DMS79 (cell line): Measurements from ENCODE around the gene HHAT.
A peak's percentile ranks its signal among the peaks of the same experiment; 100 is the strongest.
"Not testable (repeated sequence)": the region's sequence is repeated elsewhere in the genome, so short reads cannot be mapped to it uniquely, and the experiment has no call there.

Experiments used
- DNase-seq: peaks from one replicate; lab custom pipeline; 2025; lab: John Stamatoyannopoulos, UW

The HHAT gene

DNA sequence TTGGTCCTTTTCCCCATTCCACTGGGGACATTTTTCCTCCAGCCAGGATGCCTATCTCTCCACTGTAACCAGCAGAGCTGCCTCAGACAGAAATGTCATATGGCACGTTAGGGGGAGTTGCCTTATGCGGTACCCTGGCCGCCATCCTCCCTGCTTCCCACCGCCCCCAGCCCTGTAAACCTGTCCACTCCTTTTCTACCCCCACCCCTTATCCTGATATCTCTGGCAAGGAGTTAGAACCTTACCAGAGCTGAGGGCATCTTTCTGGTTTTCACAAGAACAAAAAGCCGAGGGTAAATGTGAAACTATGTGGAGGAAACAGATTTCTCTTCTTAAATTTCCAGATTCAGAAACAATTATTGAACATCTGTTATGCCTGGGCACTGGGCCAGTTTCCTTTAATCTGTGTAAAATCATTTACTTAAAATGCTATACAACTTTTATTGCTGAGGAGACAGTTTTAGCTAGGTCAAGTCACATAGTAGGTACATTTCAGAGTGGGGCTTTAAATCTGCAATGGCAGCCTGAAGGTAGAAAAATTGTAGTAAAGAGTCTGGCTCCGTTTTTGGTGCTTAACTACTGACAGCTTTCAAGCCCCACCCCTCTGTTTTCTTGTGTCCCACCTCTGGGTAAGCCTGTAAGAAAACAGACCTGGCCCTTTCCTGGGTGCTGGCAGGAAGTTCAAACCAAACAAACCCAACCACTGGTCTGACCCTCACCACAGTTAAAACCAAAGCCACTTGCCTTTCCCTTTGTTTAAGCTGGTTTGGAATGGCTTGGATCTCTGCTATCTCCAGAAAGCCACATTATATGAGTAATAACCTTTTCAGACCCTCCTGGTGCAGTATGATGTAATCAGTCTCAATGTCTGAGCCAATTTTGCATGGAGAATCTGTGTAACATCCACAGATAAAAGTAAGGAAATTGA lies 319.0 kb downstream of the HHAT start:
- no peak for DNase-seq

- no peak for DNase-seq
These were observed 320.0 kb downstream of the HHAT start for GRCh38 chr1:210648588-210649269.

GRCh38 chr1:210650403-210650802 lies 321.7 kb downstream of the HHAT start:
- DNase-seq = no peak

DNA sequence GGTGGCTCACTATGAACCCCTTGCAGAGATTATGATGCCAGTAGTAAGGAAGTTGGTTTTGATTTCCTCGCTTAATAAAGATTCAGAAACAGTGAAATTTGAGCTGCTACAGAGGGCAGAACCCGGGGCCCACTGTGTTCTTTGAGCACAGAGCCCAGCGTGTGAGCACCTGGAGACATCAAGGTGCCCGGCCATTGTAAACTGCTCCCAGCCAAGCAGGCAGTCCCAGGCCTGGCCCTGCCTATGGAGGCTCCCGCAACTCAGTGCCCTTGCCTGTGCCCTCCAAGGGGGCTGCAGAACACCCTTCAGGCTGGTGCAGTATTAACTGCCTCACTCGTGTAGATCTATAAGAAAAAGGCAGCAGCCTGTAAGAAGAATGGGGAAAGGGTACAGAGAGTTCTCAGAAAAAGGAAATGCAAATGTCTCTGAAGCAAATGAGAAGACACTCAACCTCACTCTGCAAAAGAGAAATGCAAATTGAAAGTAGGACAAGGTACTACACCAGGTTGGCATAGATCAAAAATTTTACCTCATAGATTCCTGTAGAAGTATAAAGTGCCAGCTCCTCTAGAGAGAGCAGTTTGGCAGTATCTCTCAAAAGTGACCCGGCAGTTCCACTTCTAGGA lies 323.7 kb downstream of the HHAT start:
- DNase-seq = no peak

DNA sequence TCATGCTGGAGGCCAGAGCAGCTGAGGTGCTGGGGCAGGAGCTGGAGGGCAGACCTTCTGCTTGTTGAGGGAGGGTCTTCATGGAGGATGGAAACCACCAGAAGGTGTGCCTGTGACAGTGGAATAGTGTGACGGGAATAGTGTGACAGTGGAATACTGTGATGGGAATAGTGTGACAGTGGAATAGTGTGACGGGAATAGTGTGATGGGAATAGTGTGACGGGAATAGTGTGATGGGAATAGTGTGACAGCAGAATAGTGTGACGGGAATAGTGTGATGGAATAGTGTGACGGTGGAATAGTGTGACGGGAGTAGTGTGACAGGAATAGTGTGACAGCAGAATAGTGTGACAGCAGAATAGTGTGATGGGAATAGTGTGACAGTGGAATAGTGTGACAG lies 325.1 kb downstream of the HHAT start:
- no peak for DNase-seq

DNA sequence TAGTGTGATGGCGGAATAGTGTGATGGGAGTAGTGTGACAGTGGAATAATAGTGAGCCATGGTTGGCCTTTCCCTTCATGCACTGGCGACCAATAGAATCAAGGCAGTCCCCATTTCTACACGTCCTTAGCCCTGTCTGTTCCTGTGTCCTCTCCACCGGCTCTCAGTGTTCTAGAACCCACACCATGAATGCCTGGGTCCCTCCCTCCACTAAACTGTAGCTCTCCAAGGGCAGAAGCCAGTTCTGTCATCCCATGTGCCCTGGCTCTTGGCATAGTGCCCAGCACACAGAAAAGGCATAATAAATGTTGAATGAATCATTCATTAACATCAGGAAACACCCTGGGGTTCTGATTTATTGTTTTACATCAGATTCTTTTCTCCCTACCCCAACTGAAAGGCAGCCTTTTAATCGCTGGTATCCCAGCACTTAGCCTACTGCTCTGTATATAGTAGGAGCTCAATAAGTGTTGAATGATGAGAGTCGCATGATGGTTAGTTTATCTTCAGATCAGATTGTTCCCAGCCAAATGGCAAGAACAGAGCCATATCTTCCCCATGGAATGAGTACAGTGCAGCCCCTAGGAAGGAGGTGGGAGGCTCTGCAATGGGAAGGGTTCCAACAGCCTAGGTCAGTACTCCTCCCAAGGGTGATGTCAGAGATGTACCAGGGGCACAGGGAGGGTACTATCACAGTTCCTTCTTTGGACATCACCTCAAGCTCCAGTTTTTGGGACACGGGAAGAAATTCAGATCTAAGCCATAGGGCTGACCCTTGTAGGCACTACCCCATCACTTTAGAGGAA lies 325.7 kb downstream of the HHAT start:
- no peak for DNase-seq

GRCh38 chr1:210655511-210655910 lies 326.8 kb downstream of the HHAT start:
- DNase-seq = no peak

DNA sequence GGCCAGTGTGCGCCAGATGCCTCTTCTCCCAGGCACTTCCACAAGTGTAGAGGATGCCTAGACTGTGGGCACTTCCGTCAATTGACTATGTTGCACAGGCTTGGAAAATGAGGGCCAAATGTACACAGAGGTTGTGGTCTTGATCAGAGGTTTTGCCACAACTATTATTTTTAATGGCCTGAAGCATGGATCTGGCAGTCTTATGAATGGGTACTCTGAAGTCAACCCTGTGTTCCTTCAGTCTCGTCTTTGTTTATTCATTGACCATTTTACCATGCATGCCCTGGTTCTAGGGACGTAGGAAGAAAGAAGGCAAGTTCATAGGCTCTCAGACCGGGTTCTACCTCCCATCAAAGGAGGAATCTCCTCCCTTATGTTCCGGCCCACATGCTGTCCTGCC lies 329.1 kb downstream of the HHAT start:
- no peak for DNase-seq

DNA sequence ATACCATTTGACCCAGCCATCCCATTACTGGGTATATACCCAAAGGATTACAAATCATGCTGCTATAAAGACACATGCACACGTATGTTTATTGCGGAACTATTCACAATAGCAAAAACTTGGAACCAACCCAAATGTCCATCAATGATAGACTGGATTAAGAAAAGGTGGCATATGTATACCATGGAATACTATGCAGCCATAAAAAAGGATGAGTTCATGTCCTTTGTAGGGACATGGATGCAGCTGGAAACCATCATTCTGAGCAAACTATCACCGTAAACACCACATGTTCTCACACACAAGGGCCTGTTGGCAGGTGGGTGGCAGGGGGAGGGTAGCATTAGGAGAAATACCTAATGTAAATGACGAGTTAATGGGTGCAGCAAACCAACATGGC lies 332.8 kb downstream of the HHAT start:
- not testable (repeated sequence) for DNase-seq

GRCh38 chr1:210662291-210663050 lies 333.8 kb downstream of the HHAT start:
- DNase-seq = peak; percentile 39

- peak; percentile 91 for DNase-seq
These were observed 335.2 kb downstream of the HHAT start for GRCh38 chr1:210663730-210664573.

DNA sequence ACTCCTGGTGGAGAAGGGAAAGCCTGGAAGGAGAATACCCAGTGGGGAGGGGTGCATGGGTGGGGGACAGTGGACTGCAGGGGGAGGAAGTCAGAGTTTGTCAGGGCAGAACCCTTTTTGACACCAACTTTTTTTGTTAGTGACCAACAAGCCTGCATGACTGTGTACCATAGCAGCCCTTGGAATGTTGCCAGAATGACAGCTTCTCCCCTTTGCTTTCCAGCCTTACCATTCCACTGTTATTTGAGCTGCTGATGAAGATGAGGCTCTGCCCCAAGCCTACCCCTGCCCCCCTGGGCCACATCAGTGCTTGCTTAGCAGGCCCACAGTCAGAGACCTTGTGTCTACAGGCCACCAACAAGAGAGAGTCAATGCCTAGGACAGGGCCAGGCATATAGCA lies 341.2 kb downstream of the HHAT start:
- DNase-seq = no peak

- no peak for DNase-seq
These were observed 345.4 kb downstream of the HHAT start for GRCh38 chr1:210674151-210674550.

DNA sequence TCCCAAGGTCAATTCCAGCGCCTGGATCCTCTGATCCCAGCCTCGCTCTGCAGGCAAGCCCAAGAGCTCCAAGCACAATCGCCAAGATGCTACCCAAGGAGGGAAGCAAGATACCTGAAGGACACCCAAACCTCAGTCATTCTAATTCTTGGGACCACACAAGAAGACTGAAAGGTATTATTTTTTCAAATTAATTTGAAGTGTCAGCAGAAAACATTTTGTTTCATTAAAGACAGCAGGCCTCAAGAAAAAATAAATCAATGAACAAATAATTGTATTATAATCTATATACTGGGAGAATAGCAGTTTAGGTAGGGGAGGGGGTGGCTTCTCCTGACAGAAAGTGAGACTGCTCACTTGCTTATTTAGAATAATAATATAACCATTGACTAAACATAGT lies 347.8 kb downstream of the HHAT start:
- no peak for DNase-seq

DNA sequence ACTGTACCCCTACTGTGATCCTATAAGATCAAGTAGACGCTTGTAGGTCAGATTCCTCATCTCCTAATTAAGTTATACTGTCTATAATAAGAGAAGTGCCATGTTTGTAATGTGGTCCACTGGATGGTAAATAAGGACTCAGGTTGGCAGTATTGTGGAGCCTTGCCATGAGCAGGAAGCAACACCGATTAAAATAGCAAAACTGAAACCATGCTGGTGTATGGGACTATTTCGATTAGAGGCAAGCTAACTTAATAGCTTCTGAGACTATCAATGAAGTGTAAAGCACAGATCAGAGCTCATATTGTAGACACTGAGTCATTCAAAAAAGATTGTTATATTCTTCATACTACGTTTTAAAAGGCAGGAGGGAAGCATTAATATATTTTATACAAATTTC lies 348.8 kb downstream of the HHAT start:
- no peak for DNase-seq

DNA sequence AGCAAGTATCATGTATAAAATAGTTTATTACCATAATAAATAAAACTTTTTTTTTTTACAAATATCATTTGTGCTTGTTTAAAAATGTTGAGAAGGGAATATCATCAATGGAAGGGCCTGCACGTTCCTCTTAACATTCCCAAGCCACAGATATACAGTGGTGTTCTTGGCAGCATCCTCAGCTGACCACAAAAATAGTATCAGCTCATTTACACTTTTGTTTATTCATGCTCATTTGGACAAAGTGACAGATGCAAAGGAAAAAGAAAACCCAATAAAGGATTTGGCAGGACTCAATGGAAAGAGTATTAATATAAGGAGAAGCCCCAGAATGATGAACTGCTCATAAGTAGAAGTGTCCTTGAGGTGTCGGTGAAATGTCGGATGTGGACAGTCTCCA lies 349.6 kb downstream of the HHAT start:
- DNase-seq = no peak

DNA sequence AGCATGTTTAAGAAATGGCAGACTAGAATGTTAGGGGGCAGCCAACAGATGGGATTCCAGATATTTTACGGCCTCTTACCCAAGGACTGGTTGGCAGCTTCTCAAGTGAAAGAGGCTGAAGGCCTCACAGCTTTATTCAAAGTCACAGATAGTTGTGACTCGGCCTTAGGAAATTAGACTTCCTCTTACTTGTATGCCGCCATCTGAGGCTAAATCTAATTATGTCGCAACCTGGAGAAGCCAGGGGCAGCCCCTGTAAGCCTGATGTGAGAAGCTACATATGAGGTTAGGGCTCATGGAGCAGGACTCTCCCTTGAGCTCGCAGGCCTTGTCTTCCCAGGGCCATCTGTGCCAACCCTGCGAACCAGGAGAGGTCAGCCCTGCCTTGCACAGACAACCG lies 352.5 kb downstream of the HHAT start:
- DNase-seq = no peak

- DNase-seq = no peak
These were observed 354.8 kb downstream of the HHAT start for GRCh38 chr1:210683403-210684047.

DNA sequence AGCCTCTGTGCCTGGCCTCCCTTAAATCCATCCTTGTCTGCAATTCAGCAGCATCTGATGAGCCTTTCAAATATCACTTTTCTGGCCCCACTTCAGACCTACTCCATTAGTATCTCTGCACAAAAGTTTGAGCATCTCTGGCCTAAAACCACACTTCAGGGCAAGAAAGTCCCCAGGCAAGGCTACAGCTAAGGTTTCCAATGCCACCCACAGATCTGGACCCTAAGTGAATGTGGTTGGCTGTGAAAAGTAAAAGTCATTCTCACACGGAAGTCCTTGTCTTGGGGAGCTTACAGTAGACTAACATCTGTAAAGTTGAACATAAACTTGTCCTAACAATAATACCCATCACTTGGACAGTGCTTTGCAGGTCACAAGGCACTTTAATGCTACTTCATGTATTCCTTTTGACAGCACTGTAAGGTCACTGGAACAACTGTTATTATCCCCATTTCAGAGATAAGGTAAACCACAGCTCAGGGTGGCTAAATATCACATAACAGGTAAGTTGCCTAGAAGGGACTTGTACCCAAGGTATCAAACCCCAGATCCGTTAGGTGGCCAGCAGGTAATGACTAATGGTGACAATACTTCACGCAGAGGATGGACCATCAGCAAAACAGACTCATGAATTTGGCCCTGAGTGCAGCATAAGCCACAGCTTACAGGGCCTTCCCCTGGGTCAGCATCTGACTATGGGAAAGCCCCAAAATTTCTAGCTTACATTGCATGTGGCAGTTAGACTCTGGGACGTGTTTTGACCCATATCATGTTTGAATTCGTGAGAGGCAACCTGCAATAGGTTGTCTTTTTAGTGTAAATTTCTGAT lies 356.0 kb downstream of the HHAT start:
- DNase-seq = no peak
